GM23338 (cell line): Measurements from ENCODE around the gene NUMB. TPM values are rescaled to one million over a fixed set of nuclear protein-coding genes. Genes with fewer than 3 reads are reported as not detected.

Experiments used
- ATAC-seq: fragments of 200-7000 bp; cut with Tn5 transposase; 3 replicates; pipeline ENCODE4 v1.9.1; 2020
- DNase-seq: peaks from one replicate; pipeline ENCODE4 v3.0.0-alpha.2; 2015; ENCODE audit warnings: low spot score
- H2AFZ ChIP-seq: fragments of 200-600 bp; sonication (generic); 2 replicates; pipeline ENCODE4 v1.8.0; 2016; ENCODE audit warnings: antibody characterized with exemption, mild to moderate bottlenecking, moderate library complexity
- H3F3A ChIP-seq: fragments of 200-600 bp; sonication (generic); replicated peaks from 2 replicates; pipeline ENCODE4 v1.8.0; 2017; ENCODE audit warnings: antibody characterized with exemption, mixed run types, low read depth
- H3K27ac ChIP-seq: fragments of 200-600 bp; sonication (generic); 2 replicates; pipeline ENCODE4 v1.6.1; 2016; ENCODE audit warnings: low read depth
- H3K27me3 ChIP-seq: fragments of 200-600 bp; sonication (generic); 2 replicates; pipeline ENCODE4 v1.8.0; 2016; ENCODE audit warnings: mild to moderate bottlenecking, mixed run types, moderate library complexity; ENCODE audit not compliant: insufficient read depth
- H3K36me3 ChIP-seq: fragments of 200-600 bp; sonication (generic); 2 replicates; pipeline ENCODE4 v1.8.0; 2016; ENCODE audit warnings: mild to moderate bottlenecking; ENCODE audit not compliant: insufficient read depth
- H3K4me1 ChIP-seq: fragments of 200-600 bp; sonication (generic); 2 replicates; pipeline ENCODE4 v1.8.0; 2016; ENCODE audit warnings: mild to moderate bottlenecking, moderate library complexity; ENCODE audit not compliant: insufficient read depth
- H3K4me2 ChIP-seq: fragments of 200-600 bp; sonication (generic); 2 replicates; pipeline ENCODE4 v1.7.1; 2017; ENCODE audit warnings: mixed run types
- H3K4me3 ChIP-seq: fragments of 200-600 bp; sonication (generic); 2 replicates; pipeline ENCODE4 v1.6.1; 2016; ENCODE audit warnings: mixed run types
- H3K79me2 ChIP-seq: fragments of 200-600 bp; sonication (generic); replicated peaks from 2 replicates; pipeline ENCODE4 v1.8.0; 2017; ENCODE audit warnings: mild to moderate bottlenecking; ENCODE audit not compliant: insufficient read depth
- H3K9me2 ChIP-seq: fragments of 200-600 bp; sonication (generic); 2 replicates; pipeline ENCODE4 v1.8.0; 2017; ENCODE audit not compliant: insufficient read depth
- H4K20me1 ChIP-seq: fragments of 200-600 bp; sonication (generic); replicated peaks from 2 replicates; pipeline ENCODE4 v1.8.0; 2017; ENCODE audit warnings: mild to moderate bottlenecking; ENCODE audit not compliant: insufficient read depth
- H3K27ac Mint-ChIP-seq: 2 replicates; pipeline ENCODE4 v1.8.0; 2020; ENCODE audit warnings: inconsistent platforms, mild to moderate bottlenecking, moderate library complexity, mixed read lengths
- H3K27me3 Mint-ChIP-seq: 3 replicates; pipeline ENCODE4 v1.8.0; 2022; ENCODE audit warnings: low read depth, mild to moderate bottlenecking, moderate library complexity, mixed read lengths, inconsistent platforms; ENCODE audit not compliant: insufficient read depth, poor library complexity
- H3K36me3 Mint-ChIP-seq: 3 replicates; pipeline ENCODE4 v1.8.0; 2021; ENCODE audit warnings: low read depth, mild to moderate bottlenecking, inconsistent platforms, moderate library complexity, mixed read lengths
- H3K4me1 Mint-ChIP-seq: 3 replicates; pipeline ENCODE4 v1.8.0; 2020; ENCODE audit warnings: mild to moderate bottlenecking, inconsistent platforms, mixed read lengths
- H3K4me3 Mint-ChIP-seq: 3 replicates; pipeline ENCODE4 v1.8.0; 2021; ENCODE audit warnings: moderate library complexity, mild to moderate bottlenecking, inconsistent platforms, mixed read lengths
- H3K9me3 Mint-ChIP-seq: 3 replicates; pipeline ENCODE4 v1.8.0; 2020; ENCODE audit warnings: moderate library complexity, mild to moderate bottlenecking, inconsistent platforms, mixed read lengths
- CREB1 ChIP-seq: fragments of 250-450 bp; sonication (Bioruptor Pico); IDR thresholded peaks from 2 replicates; pipeline ENCODE4 v1.5.0; 2020; ENCODE audit warnings: low read depth, mild to moderate bottlenecking, moderate library complexity
- EZH2 ChIP-seq: fragments of 200-600 bp; sonication (generic); IDR thresholded peaks from one replicate; pipeline ENCODE4 v1.8.0; 2017; ENCODE audit warnings: antibody characterized with exemption, mild to moderate bottlenecking, low read depth; ENCODE audit not compliant: unreplicated experiment
- EZH2phosphoT487 ChIP-seq: fragments of 200-600 bp; sonication (generic); IDR thresholded peaks from one replicate; pipeline ENCODE4 v1.8.1; 2018; ENCODE audit warnings: antibody characterized with exemption; ENCODE audit not compliant: unreplicated experiment
- JUNB ChIP-seq: IDR thresholded peaks from one replicate; pipeline ENCODE4 v1.6.1; 2016; ENCODE audit warnings: antibody characterized with exemption; ENCODE audit not compliant: unreplicated experiment
- NANOG ChIP-seq: IDR thresholded peaks from 2 replicates; pipeline ENCODE4 v1.6.1; 2016; ENCODE audit warnings: antibody characterized with exemption, borderline replicate concordance
- POLR2AphosphoS5 ChIP-seq: IDR thresholded peaks from 2 replicates; pipeline ENCODE4 v1.6.1; 2016; ENCODE audit warnings: antibody characterized with exemption, low read depth
- STAT1 ChIP-seq: IDR thresholded peaks from one replicate; pipeline ENCODE4 v1.6.1; 2016; ENCODE audit warnings: antibody characterized with exemption; ENCODE audit not compliant: unreplicated experiment
- ZNF114 ChIP-seq: fragments of 250-450 bp; sonication (Bioruptor Pico); IDR thresholded peaks from 2 replicates; pipeline ENCODE4 v1.5.0; 2020; ENCODE audit warnings: mild to moderate bottlenecking, moderate library complexity
- ZNF331 ChIP-seq: fragments of 250-450 bp; sonication (Bioruptor Pico); IDR thresholded peaks from 2 replicates; pipeline ENCODE4 v1.5.0; 2020; ENCODE audit warnings: low read depth, mild to moderate bottlenecking, moderate library complexity
- polyA plus RNA-seq: library from polyadenylated mRNA; unstranded; fragments of >200 nt; fragmentation: Nextera tagmentation; extraction: Ambion mirVana; gene quantifications from 2 replicates; pipeline ENCODE4 v1.2.1, GENCODE V29; 2016
- total RNA-seq: library from RNA; depleted of rRNA; stranded (reverse); fragments of >200 nt; shearing (Covaris generic); gene quantifications from 2 replicates; pipeline ENCODE4 v1.2.3, GENCODE V29; 2014
- TF ChIP-seq, protein P1 (sequence below): IDR thresholded peaks from one replicate; pipeline ENCODE4 v1.6.1; 2018; ENCODE audit warnings: antibody characterized with exemption; ENCODE audit not compliant: unreplicated experiment
- TF ChIP-seq, protein P2 (sequence below), 2 experiments: fragments of 200-600 bp in 1 of 2; sonication (generic) in 1 of 2; conservative IDR thresholded peaks; 2 replicates each; pipeline versions ENCODE4 v1.5.1 to v1.6.1; 2016 to 2017; ENCODE audit warnings: antibody characterized with exemption in 2 of 2, low read depth in 2 of 2, mild to moderate bottlenecking in 2 of 2, moderate library complexity in 1 of 2
- TF ChIP-seq, protein P3 (sequence below): IDR thresholded peaks from 2 replicates; pipeline ENCODE4 v1.6.1; 2016; ENCODE audit warnings: antibody characterized with exemption
- TF ChIP-seq, protein P4 (sequence below): fragments of 250-450 bp; sonication (Bioruptor Pico); IDR thresholded peaks from 2 replicates; pipeline ENCODE4 v1.5.0; 2020; ENCODE audit warnings: mild to moderate bottlenecking, moderate library complexity

The NUMB gene
- total and polyA plus RNA-seq, 2 experiments from 2014 or later: 32.1 to 36.7 TPM

DNA sequence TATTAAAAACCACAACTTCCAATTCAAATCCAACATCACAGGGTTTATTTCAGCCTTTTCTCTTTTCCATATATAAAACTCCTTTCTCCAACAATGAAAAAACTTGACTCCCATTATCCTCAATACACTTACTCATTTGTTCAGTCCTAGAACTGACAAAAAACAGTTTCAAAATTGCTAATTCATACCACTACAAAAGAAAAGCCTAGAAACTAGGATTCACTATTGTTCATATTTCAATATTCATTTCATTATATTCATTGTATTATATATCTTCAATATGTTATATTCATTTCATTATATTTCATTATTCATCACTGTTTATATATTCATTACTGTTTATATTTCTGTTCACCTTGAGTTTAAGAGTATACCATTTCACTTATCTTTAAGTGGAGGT lies 85.8 kb downstream of the NUMB start:
- no peak for ATAC-seq
- Mint-ChIP-seq H3K27me3 (peaks cover 2% of the 10 kb centered on the region), H3K36me3 (no peaks in the 10 kb centered on the region), H3K9me3 (no peaks in the 10 kb centered on the region), H3K4me1 (no peaks in the 10 kb centered on the region), H3K4me3 (no peak overlapping the region), H3K27ac (no peak overlapping the region)
- Histone ChIP-seq H3K4me3 (no peak overlapping the region), H3K4me1 (no peaks in the 10 kb centered on the region), H4K20me1 (no peaks in the 10 kb centered on the region), H3K9me2 (no peaks in the 10 kb centered on the region), H3K4me2 (no peak overlapping the region), H3K27ac (no peak overlapping the region), H3K36me3 (no peaks in the 10 kb centered on the region), H2AFZ (no peak overlapping the region), H3K27me3 (no peaks in the 10 kb centered on the region), H3K79me2 (peaks cover 24% of the 10 kb centered on the region), H3F3A (no peaks in the 10 kb centered on the region)
- no peak for DNase-seq
- no peak for TF ChIP-seq EZH2
- TF ChIP-seq JUNB: no peak
- TF ChIP-seq, protein P1, sequence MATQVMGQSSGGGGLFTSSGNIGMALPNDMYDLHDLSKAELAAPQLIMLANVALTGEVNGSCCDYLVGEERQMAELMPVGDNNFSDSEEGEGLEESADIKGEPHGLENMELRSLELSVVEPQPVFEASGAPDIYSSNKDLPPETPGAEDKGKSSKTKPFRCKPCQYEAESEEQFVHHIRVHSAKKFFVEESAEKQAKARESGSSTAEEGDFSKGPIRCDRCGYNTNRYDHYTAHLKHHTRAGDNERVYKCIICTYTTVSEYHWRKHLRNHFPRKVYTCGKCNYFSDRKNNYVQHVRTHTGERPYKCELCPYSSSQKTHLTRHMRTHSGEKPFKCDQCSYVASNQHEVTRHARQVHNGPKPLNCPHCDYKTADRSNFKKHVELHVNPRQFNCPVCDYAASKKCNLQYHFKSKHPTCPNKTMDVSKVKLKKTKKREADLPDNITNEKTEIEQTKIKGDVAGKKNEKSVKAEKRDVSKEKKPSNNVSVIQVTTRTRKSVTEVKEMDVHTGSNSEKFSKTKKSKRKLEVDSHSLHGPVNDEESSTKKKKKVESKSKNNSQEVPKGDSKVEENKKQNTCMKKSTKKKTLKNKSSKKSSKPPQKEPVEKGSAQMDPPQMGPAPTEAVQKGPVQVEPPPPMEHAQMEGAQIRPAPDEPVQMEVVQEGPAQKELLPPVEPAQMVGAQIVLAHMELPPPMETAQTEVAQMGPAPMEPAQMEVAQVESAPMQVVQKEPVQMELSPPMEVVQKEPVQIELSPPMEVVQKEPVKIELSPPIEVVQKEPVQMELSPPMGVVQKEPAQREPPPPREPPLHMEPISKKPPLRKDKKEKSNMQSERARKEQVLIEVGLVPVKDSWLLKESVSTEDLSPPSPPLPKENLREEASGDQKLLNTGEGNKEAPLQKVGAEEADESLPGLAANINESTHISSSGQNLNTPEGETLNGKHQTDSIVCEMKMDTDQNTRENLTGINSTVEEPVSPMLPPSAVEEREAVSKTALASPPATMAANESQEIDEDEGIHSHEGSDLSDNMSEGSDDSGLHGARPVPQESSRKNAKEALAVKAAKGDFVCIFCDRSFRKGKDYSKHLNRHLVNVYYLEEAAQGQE: no peak
- TF ChIP-seq ZNF331 (CRISPR knock-in tag): no peak
- TF ChIP-seq STAT1: no peak
- no peak for TF ChIP-seq POLR2AphosphoS5
- TF ChIP-seq CREB1 (CRISPR knock-in tag): no peak
- no peak for TF ChIP-seq NANOG
- TF ChIP-seq, protein P2, sequence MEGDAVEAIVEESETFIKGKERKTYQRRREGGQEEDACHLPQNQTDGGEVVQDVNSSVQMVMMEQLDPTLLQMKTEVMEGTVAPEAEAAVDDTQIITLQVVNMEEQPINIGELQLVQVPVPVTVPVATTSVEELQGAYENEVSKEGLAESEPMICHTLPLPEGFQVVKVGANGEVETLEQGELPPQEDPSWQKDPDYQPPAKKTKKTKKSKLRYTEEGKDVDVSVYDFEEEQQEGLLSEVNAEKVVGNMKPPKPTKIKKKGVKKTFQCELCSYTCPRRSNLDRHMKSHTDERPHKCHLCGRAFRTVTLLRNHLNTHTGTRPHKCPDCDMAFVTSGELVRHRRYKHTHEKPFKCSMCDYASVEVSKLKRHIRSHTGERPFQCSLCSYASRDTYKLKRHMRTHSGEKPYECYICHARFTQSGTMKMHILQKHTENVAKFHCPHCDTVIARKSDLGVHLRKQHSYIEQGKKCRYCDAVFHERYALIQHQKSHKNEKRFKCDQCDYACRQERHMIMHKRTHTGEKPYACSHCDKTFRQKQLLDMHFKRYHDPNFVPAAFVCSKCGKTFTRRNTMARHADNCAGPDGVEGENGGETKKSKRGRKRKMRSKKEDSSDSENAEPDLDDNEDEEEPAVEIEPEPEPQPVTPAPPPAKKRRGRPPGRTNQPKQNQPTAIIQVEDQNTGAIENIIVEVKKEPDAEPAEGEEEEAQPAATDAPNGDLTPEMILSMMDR (conservative IDR thresholded peaks at IDR 0.05; ENCODE audit: low read depth in 2 of 2): no peak
- TF ChIP-seq ZNF114 (CRISPR knock-in tag): no peak
- TF ChIP-seq, protein P3, sequence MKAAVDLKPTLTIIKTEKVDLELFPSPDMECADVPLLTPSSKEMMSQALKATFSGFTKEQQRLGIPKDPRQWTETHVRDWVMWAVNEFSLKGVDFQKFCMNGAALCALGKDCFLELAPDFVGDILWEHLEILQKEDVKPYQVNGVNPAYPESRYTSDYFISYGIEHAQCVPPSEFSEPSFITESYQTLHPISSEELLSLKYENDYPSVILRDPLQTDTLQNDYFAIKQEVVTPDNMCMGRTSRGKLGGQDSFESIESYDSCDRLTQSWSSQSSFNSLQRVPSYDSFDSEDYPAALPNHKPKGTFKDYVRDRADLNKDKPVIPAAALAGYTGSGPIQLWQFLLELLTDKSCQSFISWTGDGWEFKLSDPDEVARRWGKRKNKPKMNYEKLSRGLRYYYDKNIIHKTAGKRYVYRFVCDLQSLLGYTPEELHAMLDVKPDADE: no peak
- TF ChIP-seq, protein P4, sequence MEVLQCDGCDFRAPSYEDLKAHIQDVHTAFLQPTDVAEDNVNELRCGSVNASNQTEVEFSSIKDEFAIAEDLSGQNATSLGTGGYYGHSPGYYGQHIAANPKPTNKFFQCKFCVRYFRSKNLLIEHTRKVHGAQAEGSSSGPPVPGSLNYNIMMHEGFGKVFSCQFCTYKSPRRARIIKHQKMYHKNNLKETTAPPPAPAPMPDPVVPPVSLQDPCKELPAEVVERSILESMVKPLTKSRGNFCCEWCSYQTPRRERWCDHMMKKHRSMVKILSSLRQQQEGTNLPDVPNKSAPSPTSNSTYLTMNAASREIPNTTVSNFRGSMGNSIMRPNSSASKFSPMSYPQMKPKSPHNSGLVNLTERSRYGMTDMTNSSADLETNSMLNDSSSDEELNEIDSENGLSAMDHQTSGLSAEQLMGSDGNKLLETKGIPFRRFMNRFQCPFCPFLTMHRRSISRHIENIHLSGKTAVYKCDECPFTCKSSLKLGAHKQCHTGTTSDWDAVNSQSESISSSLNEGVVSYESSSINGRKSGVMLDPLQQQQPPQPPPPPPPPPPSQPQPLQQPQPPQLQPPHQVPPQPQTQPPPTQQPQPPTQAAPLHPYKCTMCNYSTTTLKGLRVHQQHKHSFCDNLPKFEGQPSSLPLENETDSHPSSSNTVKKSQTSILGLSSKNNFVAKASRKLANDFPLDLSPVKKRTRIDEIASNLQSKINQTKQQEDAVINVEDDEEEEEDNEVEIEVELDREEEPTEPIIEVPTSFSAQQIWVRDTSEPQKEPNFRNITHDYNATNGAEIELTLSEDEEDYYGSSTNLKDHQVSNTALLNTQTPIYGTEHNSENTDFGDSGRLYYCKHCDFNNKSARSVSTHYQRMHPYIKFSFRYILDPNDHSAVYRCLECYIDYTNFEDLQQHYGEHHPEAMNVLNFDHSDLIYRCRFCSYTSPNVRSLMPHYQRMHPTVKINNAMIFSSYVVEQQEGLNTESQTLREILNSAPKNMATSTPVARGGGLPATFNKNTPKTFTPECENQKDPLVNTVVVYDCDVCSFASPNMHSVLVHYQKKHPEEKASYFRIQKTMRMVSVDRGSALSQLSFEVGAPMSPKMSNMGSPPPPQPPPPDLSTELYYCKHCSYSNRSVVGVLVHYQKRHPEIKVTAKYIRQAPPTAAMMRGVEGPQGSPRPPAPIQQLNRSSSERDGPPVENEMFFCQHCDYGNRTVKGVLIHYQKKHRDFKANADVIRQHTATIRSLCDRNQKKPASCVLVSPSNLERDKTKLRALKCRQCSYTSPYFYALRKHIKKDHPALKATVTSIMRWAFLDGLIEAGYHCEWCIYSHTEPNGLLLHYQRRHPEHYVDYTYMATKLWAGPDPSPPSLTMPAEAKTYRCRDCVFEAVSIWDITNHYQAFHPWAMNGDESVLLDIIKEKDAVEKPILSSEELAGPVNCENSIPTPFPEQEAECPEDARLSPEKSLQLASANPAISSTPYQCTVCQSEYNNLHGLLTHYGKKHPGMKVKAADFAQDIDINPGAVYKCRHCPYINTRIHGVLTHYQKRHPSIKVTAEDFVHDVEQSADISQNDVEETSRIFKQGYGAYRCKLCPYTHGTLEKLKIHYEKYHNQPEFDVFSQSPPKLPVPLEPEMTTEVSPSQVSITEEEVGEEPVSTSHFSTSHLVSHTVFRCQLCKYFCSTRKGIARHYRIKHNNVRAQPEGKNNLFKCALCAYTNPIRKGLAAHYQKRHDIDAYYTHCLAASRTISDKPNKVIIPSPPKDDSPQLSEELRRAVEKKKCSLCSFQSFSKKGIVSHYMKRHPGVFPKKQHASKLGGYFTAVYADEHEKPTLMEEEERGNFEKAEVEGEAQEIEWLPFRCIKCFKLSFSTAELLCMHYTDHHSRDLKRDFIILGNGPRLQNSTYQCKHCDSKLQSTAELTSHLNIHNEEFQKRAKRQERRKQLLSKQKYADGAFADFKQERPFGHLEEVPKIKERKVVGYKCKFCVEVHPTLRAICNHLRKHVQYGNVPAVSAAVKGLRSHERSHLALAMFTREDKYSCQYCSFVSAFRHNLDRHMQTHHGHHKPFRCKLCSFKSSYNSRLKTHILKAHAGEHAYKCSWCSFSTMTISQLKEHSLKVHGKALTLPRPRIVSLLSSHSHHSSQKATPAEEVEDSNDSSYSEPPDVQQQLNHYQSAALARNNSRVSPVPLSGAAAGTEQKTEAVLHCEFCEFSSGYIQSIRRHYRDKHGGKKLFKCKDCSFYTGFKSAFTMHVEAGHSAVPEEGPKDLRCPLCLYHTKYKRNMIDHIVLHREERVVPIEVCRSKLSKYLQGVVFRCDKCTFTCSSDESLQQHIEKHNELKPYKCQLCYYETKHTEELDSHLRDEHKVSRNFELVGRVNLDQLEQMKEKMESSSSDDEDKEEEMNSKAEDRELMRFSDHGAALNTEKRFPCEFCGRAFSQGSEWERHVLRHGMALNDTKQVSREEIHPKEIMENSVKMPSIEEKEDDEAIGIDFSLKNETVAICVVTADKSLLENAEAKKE: no peak
- TF ChIP-seq EZH2phosphoT487: no peak
